IMR-90 (cell line): ENCODE data around the gene RIPK3. TPM values are rescaled to one million over a fixed set of nuclear protein-coding genes. Genes with fewer than 3 reads are reported as not detected.

Source experiments
- ATAC-seq: fragments of 200-7000 bp; cut with Tn5 transposase; 2 replicates; pipeline ENCODE4 v1.9.1; 2020; ENCODE audit warnings: low read depth, mild to moderate bottlenecking, moderate library complexity
- BruUV-seq: library from RNA; stranded (reverse); fragments of 400-500 nt; replicated peaks from 2 replicates; lab custom pipeline; 2021; lab: Mats Ljungman, UMichigan
- CTCF ChIA-PET: fragments of 300-600 bp; formaldehyde crosslinking; extraction: SDS; loops from one replicate; lab custom pipeline; 2021; ENCODE audit warnings: antibody characterized with exemption; lab: Yijun Ruan, JAX
- POLR2A ChIA-PET: fragments of 300-600 bp; sonication (Branson Sonifier 250); formaldehyde crosslinking; loops from one replicate; lab custom pipeline; 2022; ENCODE audit warnings: antibody characterized with exemption; ENCODE audit not compliant: unreplicated experiment; lab: Charles Lee
- DNase-seq: peaks from one replicate; pipeline ENCODE4 v3.0.0; 2013
- H2AFZ ChIP-seq: replicated peaks from 2 replicates; pipeline ENCODE3; 2013; ENCODE audit warnings: low read length, mild to moderate bottlenecking; ENCODE audit not compliant: poor library complexity
- H2AK5ac ChIP-seq: 2 replicates; pipeline ENCODE4 v1.6.1; 2013; ENCODE audit warnings: low read depth, low read length, inconsistent platforms
- H2AK9ac ChIP-seq: replicated peaks from 2 replicates; pipeline ENCODE3; 2013; ENCODE audit warnings: mild to moderate bottlenecking, low read depth, low read length, moderate library complexity; ENCODE audit not compliant: poor library complexity
- H2BK120ac ChIP-seq: 2 replicates; pipeline ENCODE4 v1.6.1; 2013; ENCODE audit warnings: low read depth, low read length, inconsistent platforms
- H2BK15ac ChIP-seq: 3 replicates; pipeline ENCODE4 v1.6.1; 2013; ENCODE audit warnings: low read depth, low read length, inconsistent platforms
- H2BK20ac ChIP-seq: 2 replicates; pipeline ENCODE4 v1.6.1; 2013; ENCODE audit warnings: low read depth, mild to moderate bottlenecking, inconsistent platforms, low read length, moderate library complexity
- H2BK5ac ChIP-seq: 2 replicates; pipeline ENCODE4 v1.6.1; 2013; ENCODE audit warnings: mild to moderate bottlenecking, low read depth, low read length, inconsistent platforms; ENCODE audit not compliant: poor library complexity, severe bottlenecking
- H3K14ac ChIP-seq: replicated peaks from 2 replicates; pipeline ENCODE4 v1.6.1; 2013; ENCODE audit warnings: low read depth, low read length, inconsistent platforms
- H3K18ac ChIP-seq: 2 replicates; pipeline ENCODE4 v1.6.1; 2013; ENCODE audit warnings: low read depth, low read length, control low read depth
- H3K23ac ChIP-seq: 2 replicates; pipeline ENCODE4 v1.6.1; 2013; ENCODE audit warnings: low read depth, low read length, inconsistent platforms
- H3K27ac ChIP-seq: 2 replicates; pipeline ENCODE4 v1.5.1; 2013; ENCODE audit warnings: mild to moderate bottlenecking, control low read depth, low read length; ENCODE audit not compliant: insufficient read depth
- H3K27me3 ChIP-seq: 2 replicates; pipeline ENCODE4 v1.6.1; 2013; ENCODE audit warnings: low read length; ENCODE audit not compliant: control insufficient read depth, insufficient read depth
- H3K36me3 ChIP-seq: 2 replicates; pipeline ENCODE4 v1.6.1; 2013; ENCODE audit warnings: low read length, mixed read lengths; ENCODE audit not compliant: control insufficient read depth, insufficient read depth
- H3K4ac ChIP-seq: 2 replicates; pipeline ENCODE4 v1.6.1; 2013; ENCODE audit warnings: low read depth, low read length, inconsistent platforms
- H3K4me1 ChIP-seq: 2 replicates; pipeline ENCODE4 v1.6.1; 2013; ENCODE audit warnings: low read length, mixed read lengths; ENCODE audit not compliant: control insufficient read depth, insufficient read depth
- H3K4me2 ChIP-seq: 2 replicates; pipeline ENCODE4 v1.6.1; 2013; ENCODE audit warnings: low read depth, mild to moderate bottlenecking, control low read depth, low read length, moderate library complexity
- H3K4me3 ChIP-seq: 2 replicates; pipeline ENCODE4 v1.5.1; 2013; ENCODE audit warnings: low read depth, mild to moderate bottlenecking, control low read depth, low read length, moderate library complexity; ENCODE audit not compliant: insufficient read depth
- H3K56ac ChIP-seq: 2 replicates; pipeline ENCODE4 v1.6.1; 2013; ENCODE audit warnings: low read length, inconsistent platforms; ENCODE audit not compliant: insufficient read depth; ENCODE audit errors: extremely low read depth
- H3K79me1 ChIP-seq, 2 experiments: 2 replicates each; pipeline ENCODE4 v1.6.1; 2013; ENCODE audit warnings: low read length in 2 of 2, inconsistent platforms in 1 of 2, low read depth in 1 of 2
- H3K9ac ChIP-seq: 2 replicates; pipeline ENCODE4 v1.6.1; 2013; ENCODE audit warnings: low read depth, low read length, control low read depth
- H3K9me1 ChIP-seq: 2 replicates; pipeline ENCODE4 v1.6.1; 2013; ENCODE audit warnings: low read length, inconsistent platforms; ENCODE audit not compliant: insufficient read depth
- H3K9me3 ChIP-seq: 2 replicates; pipeline ENCODE4 v1.6.1; 2013; ENCODE audit warnings: low read length; ENCODE audit not compliant: control insufficient read depth, insufficient read depth
- H4K20me1 ChIP-seq: 2 replicates; pipeline ENCODE4 v1.6.1; 2013; ENCODE audit warnings: low read length, inconsistent platforms; ENCODE audit not compliant: insufficient read depth
- H4K5ac ChIP-seq: 2 replicates; pipeline ENCODE4 v1.6.1; 2013; ENCODE audit warnings: mild to moderate bottlenecking, low read depth, low read length, control low read depth
- H4K8ac ChIP-seq, 2 experiments: 2 replicates each; pipeline ENCODE4 v1.6.1; 2013; ENCODE audit warnings: low read depth in 2 of 2, low read length in 2 of 2, control low read depth in 1 of 2, inconsistent platforms in 1 of 2
- H4K91ac ChIP-seq: 2 replicates; pipeline ENCODE4 v1.6.1; 2013; ENCODE audit warnings: low read depth, low read length, inconsistent platforms; ENCODE audit not compliant: insufficient read depth
- CEBPB ChIP-seq: IDR thresholded peaks from 2 replicates; pipeline ENCODE4 v1.6.1; 2012; ENCODE audit warnings: low read depth, low read length, improper control_type of control experiment
- CHD1 ChIP-seq: IDR thresholded peaks from 2 replicates; pipeline ENCODE4 v1.6.1; 2012; ENCODE audit warnings: low read depth, low read length, improper control_type of control experiment
- MAFK ChIP-seq: IDR thresholded peaks from 2 replicates; pipeline ENCODE4 v1.6.1; 2012; ENCODE audit warnings: low read depth, low read length, improper control_type of control experiment
- MXI1 ChIP-seq: IDR thresholded peaks from 2 replicates; pipeline ENCODE4 v1.6.1; 2012; ENCODE audit warnings: low read depth, mild to moderate bottlenecking, low read length, moderate library complexity, borderline replicate concordance
- NFE2L2 ChIP-seq: fragments of 150-350 bp; IDR thresholded peaks from 2 replicates; pipeline ENCODE4 v1.6.1; 2016; ENCODE audit warnings: low read depth, mild to moderate bottlenecking, low read length
- POLR2A ChIP-seq: IDR thresholded peaks from 2 replicates; pipeline ENCODE4 v1.6.1; 2012; ENCODE audit warnings: mild to moderate bottlenecking, low read depth, low read length
- RAD21 ChIP-seq: IDR thresholded peaks from 2 replicates; pipeline ENCODE4 v1.6.1; 2012; ENCODE audit warnings: low read length, improper control_type of control experiment
- RCOR1 ChIP-seq: IDR thresholded peaks from 2 replicates; pipeline ENCODE4 v1.6.1; 2012; ENCODE audit warnings: mild to moderate bottlenecking, low read length, improper control_type of control experiment; ENCODE audit not compliant: insufficient replicate concordance
- SMC3 ChIP-seq: fragments of 150-350 bp; IDR thresholded peaks from 2 replicates; pipeline ENCODE4 v1.6.1; 2016; ENCODE audit warnings: low read depth, mild to moderate bottlenecking, antibody characterized with exemption, low read length, moderate library complexity
- WGBS, 2 experiments: methylation state at CpG; one replicate each; pipeline versions ENCODE4 v1.1.5 to v1.1.7; 2013; ENCODE audit warnings: missing lambda C conversion rate in 2 of 2; ENCODE audit not compliant: insufficient read length in 1 of 2; ENCODE audit errors: extremely low coverage in 2 of 2; 5-methylcytosine and 5-hydroxymethylcytosine counted together
- dilution Hi-C: fragments of 300-500 bp; cut with HindIII; formaldehyde crosslinking; loops from one replicate; pipeline ENCODE4 v1.14.3; 2018; ENCODE audit warnings: low sequenced_read_pairs; ENCODE audit not compliant: unreplicated experiment
- in situ Hi-C: fragments of 300-500 bp; cut with MboI; formaldehyde crosslinking; loops from 3 replicates; pipeline ENCODE4 v1.14.3; 2019; ENCODE audit warnings: low sequenced_read_pairs, inconsistent platforms, mixed read lengths
- intact Hi-C: fragments of 100-400 bp; cut with micrococcal nuclease; formaldehyde crosslinking; loops from 2 replicates; pipeline ENCODE4 v1.10.0; 2022
- polyA plus RNA-seq, 3 experiments: library from polyadenylated mRNA; depleted of rRNA; stranded (reverse); fragments of >200 nt; gene quantifications; 2 replicates each; pipeline ENCODE4 v1.2.3, GENCODE V29; 2012; ENCODE audit warnings: low replicate concordance in 1 of 3
- total RNA-seq: library from RNA; depleted of rRNA; stranded (reverse); fragments of >200 nt; gene quantifications from 2 replicates; pipeline ENCODE4 v1.2.3, GENCODE V29; 2012
- TF ChIP-seq, protein P1 (sequence below): conservative IDR thresholded peaks from 2 replicates; pipeline ENCODE4 v1.5.1; 2012; ENCODE audit warnings: mild to moderate bottlenecking, low read depth, low read length, improper control_type of control experiment
- TF ChIP-seq, protein P2 (sequence below): fragments of 150-350 bp; IDR thresholded peaks from 2 replicates; pipeline ENCODE4 v1.6.1; 2016; ENCODE audit warnings: low read depth, mild to moderate bottlenecking, low read length, moderate library complexity, borderline replicate concordance

The RIPK3 gene
- total and polyA plus RNA-seq, 2 of the 4 experiments (the other 2 are of a cell fraction), result 0.09 TPM; not detected in 1

DNA sequence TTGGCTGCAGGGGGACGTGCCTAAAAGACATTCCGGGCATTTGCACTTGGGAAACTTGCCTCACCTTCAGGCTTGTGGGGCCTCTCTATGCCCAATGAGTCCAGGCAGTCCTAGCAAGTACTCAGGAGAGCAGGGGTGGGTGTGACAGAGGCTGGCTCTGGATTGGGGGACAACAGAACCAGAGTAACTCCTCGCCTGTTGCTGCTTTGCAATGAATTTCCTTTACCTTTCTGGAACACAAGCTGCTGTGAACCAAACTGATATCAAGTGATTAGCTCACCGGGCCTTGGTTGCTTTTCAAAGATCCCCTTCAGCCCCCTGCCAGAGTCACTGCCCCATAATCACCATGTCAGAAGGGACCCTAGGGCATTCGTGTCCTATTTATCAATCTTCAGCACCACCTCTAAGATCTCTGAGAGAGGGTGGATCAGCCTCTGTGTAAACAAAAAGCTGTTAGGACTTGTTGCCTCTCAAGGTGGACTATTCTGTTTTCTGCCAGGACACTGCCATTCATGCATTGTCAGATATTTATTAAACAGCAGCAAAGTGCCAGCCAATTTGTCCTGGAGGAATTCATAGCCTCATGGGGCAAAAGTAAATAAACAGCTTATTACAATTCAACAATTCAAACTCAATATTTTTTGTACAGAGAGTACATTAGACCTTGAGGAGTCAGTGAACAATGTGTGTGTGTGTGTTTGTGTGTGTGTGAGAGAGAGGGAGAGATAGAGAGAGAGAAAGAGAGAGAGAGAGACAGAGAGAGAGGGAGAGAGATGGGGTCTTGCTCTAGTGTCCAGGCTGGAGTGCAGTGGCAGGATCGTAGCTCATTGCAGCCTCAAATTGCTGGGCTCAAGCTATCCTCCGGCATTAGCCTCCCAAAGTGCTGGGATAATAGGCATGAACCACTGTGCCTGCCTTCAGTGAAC, 39.5 kb upstream of the RIPK3 start (continued):
- TF ChIP-seq CEBPB (no peak), CHD1 (no peak)

DNA sequence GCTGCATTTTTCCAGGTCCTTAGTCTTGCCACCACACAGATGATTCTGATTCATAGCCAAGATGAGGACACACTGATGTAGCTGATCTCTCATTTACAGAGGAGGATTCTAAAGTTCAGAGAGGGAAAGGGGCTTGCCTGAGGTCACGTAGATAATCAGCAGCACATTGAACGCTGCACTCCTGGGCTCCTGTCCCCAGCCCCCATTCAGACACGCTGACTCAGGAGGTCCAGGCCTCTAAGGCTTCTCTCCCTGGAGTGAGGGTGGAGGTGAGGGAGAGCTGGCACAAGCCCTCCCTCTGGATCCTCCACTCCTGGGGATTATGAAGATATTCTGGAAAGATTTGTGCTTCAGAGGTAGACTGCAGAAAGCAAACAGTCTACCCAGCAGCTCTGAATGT, 38.5 kb upstream of the RIPK3 start:
- POLR2A ChIA-PET, result no interaction called here
- no peak overlapping the region for H4K5ac ChIP-seq
- WGBS, 2 experiments, result no CpG with 5 or more reads among the region's 3 CpGs

More for the DNA sequence above, 38.5 kb upstream of the RIPK3 start:
- Histone ChIP-seq H3K14ac (no peak overlapping the region), H3K36me3 (peaks cover 49% of the 10 kb centered on the region), H2AK5ac (no peak overlapping the region), H2BK20ac (no peak overlapping the region), H2AFZ (no peak overlapping the region), H3K9me3 (no peaks in the 10 kb centered on the region), H2BK15ac (no peak overlapping the region), H3K27me3 (no peaks in the 10 kb centered on the region), H3K4me3 (no peak overlapping the region), H2BK5ac (no peak overlapping the region), H3K9ac (no peak overlapping the region), H3K4ac (no peak overlapping the region), H4K20me1 (0 out of 2 replicates have a peak, but pooled peaks cover 3% of the 10 kb centered on the region), H3K79me1 (peaks cover 0 to 3% of the 10 kb centered on the region in 2 experiments; a peak in 1 of 4 replicates), H3K9me1 (peaks cover 4% of the 10 kb centered on the region), H3K4me2 (no peak overlapping the region), H4K91ac (no peak overlapping the region), H4K8ac (no peak overlapping the region), H3K4me1 (no peaks in the 10 kb centered on the region), H2AK9ac (no peak overlapping the region), H3K23ac (no peak overlapping the region), H3K27ac (no peak overlapping the region), H2BK120ac (no peak overlapping the region), H3K56ac (no peak overlapping the region), H3K18ac (no peak overlapping the region)
- CTCF ChIA-PET, result interaction anchor here (1.0 kb wide), 1 partner anchor 53 kb away, joined by 3 read pairs; no protein-coding TSS in a partner anchor
- DNase-seq (no peak), ATAC-seq (no peak)
- TF ChIP-seq RAD21 (no peak), POLR2A (no peak), NFE2L2 (no peak), MAFK (no peak), CHD1 (no peak), RCOR1 (no peak), MXI1 (no peak), SMC3 (no peak)
- TF ChIP-seq, protein P1, sequence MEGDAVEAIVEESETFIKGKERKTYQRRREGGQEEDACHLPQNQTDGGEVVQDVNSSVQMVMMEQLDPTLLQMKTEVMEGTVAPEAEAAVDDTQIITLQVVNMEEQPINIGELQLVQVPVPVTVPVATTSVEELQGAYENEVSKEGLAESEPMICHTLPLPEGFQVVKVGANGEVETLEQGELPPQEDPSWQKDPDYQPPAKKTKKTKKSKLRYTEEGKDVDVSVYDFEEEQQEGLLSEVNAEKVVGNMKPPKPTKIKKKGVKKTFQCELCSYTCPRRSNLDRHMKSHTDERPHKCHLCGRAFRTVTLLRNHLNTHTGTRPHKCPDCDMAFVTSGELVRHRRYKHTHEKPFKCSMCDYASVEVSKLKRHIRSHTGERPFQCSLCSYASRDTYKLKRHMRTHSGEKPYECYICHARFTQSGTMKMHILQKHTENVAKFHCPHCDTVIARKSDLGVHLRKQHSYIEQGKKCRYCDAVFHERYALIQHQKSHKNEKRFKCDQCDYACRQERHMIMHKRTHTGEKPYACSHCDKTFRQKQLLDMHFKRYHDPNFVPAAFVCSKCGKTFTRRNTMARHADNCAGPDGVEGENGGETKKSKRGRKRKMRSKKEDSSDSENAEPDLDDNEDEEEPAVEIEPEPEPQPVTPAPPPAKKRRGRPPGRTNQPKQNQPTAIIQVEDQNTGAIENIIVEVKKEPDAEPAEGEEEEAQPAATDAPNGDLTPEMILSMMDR, result no peak
- TF ChIP-seq, protein P2, sequence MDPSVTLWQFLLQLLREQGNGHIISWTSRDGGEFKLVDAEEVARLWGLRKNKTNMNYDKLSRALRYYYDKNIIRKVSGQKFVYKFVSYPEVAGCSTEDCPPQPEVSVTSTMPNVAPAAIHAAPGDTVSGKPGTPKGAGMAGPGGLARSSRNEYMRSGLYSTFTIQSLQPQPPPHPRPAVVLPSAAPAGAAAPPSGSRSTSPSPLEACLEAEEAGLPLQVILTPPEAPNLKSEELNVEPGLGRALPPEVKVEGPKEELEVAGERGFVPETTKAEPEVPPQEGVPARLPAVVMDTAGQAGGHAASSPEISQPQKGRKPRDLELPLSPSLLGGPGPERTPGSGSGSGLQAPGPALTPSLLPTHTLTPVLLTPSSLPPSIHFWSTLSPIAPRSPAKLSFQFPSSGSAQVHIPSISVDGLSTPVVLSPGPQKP, result no peak
- dilution Hi-C loops (no loop called here), intact Hi-C loops (no loop called here), in situ Hi-C loops (no loop called here)
- no TSS peak for BruUV-seq
